IPS-18a (cell line): Measurements from ENCODE around the gene MLLT3.

Experiments used
- H3K27ac ChIP-seq: one replicate; pipeline ENCODE4 v1.5.1; 2013; ENCODE audit warnings: low read length
- H3K27me3 ChIP-seq: one replicate; pipeline ENCODE4 v1.6.1; 2013; ENCODE audit warnings: mild to moderate bottlenecking, low read length; ENCODE audit not compliant: control insufficient read depth, insufficient read depth
- H3K36me3 ChIP-seq: one replicate; pipeline ENCODE4 v1.6.1; 2013; ENCODE audit warnings: low read depth, low read length; ENCODE audit not compliant: control insufficient read depth
- H3K4me1 ChIP-seq: one replicate; pipeline ENCODE4 v1.6.1; 2013; ENCODE audit warnings: low read depth, low read length; ENCODE audit not compliant: control insufficient read depth
- H3K4me3 ChIP-seq: one replicate; pipeline ENCODE4 v1.5.1; 2013; ENCODE audit warnings: low read length
- H3K9ac ChIP-seq: one replicate; pipeline ENCODE4 v1.6.1; 2013; ENCODE audit warnings: mild to moderate bottlenecking, low read length, moderate library complexity
- H3K9me3 ChIP-seq: one replicate; pipeline ENCODE4 v1.6.1; 2013; ENCODE audit warnings: low read depth, low read length; ENCODE audit not compliant: control insufficient read depth

The MLLT3 gene

GRCh38 chr9:20363233-20363632, 259.1 kb downstream of the MLLT3 start:
- H3K36me3 ChIP-seq = no peaks in the 10 kb centered on the region
- H3K27me3 ChIP-seq = no peaks in the 10 kb centered on the region
- H3K27ac ChIP-seq = no peak overlapping the region
- peaks cover 6% of the 10 kb centered on the region for H3K4me1 ChIP-seq
- H3K4me3 ChIP-seq = no peak overlapping the region
- no peak overlapping the region for H3K9ac ChIP-seq
- no peaks in the 10 kb centered on the region for H3K9me3 ChIP-seq

DNA sequence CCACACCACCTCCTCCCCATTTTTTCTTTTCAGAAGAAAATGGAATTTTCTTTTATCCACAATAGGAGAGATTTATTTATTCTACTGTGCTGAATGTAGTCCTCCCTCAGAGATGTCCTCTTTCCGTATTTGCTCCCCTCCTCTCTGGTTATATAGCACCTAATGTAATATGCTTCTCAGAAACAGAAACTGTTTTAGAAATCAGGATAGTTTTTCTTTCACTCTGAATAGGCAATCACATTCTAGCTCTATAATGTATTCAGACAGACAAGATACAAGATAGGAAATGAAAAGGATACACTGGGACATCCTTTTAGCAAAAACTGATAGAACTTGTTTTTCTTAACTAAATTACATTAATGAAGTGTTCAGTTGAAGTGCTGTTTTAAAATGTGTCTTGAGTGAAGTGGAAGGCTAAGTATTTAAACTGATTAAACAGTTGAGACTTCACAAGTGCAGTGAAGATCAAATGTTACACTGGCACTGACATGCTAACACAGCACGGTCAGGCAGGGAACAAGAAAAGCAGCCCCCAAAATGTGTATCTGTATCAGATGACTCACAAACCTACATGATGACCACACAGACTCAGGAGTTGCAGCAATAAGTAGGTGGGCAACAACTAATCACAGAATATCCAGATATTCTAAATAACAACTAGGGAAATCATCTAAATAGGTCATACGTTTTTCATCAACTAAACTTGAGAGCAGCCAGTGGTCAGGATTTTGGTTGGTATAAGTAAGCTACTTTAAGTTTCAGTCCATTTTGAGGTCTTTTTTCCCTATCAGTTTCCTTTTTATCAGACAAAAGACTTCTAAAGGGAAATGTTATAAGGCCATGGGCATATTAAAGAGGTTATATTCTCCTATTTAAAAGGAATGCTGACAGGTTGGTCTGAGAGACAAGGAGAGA, 260.4 kb downstream of the MLLT3 start:
- H3K9ac ChIP-seq = no peak overlapping the region
- H3K4me3 ChIP-seq = no peak overlapping the region
- H3K27me3 ChIP-seq = no peaks in the 10 kb centered on the region
- H3K36me3 ChIP-seq = no peaks in the 10 kb centered on the region
- no peak overlapping the region for H3K27ac ChIP-seq
- H3K9me3 ChIP-seq = no peaks in the 10 kb centered on the region
- H3K4me1 ChIP-seq = peaks cover 11% of the 10 kb centered on the region

DNA sequence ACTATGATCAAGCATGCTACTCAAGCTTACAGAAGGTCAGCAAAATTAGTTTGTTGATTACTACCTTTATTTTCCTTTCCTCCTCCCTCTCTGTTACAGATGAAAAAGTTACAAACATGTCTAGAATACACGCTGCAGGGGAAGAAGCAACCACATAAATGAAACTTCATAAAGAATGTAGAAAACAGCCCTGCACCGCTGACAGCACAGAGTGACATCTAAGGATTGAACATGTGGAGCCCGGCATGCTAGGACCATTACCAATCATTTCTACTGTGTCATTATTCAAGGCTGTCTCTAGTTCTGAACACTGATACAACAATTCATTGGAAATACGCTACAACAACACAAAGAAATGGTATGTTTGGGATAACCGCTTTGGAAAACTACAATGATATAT, 261.1 kb downstream of the MLLT3 start:
- no peak overlapping the region for H3K27ac ChIP-seq
- H3K9me3 ChIP-seq = no peaks in the 10 kb centered on the region
- H3K27me3 ChIP-seq = no peaks in the 10 kb centered on the region
- no peaks in the 10 kb centered on the region for H3K36me3 ChIP-seq
- H3K9ac ChIP-seq = no peak overlapping the region
- H3K4me1 ChIP-seq = peaks cover 17% of the 10 kb centered on the region
- no peak overlapping the region for H3K4me3 ChIP-seq

DNA sequence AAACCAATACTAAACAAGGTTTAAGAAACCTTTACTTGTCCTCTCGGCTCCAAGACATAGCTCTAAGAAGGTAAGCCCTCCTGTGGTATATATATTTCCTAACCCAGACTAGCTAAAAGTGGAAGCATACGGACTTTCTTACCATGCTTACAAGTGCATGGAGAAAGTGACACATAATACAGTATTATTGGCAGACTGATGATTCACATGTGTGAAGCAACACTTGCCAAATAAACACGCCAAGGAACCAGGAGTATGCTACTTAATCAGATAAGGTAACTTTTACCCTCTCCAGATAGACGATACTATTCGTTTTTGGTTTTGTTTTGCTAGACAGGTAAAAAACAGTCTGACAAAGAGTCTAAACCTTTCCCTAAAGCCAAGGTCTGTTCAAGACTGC, 264.1 kb downstream of the MLLT3 start:
- Histone ChIP-seq H3K4me1 (peaks cover 21% of the 10 kb centered on the region), H3K27ac (no peak overlapping the region), H3K9me3 (no peaks in the 10 kb centered on the region)

GRCh38 chr9:20357037-20357432, 265.3 kb downstream of the MLLT3 start:
- Histone ChIP-seq H3K36me3 (no peaks in the 10 kb centered on the region), H3K9ac (no peak overlapping the region), H3K4me3 (peak overlapping the region; percentile 39), H3K27me3 (no peaks in the 10 kb centered on the region), H3K27ac (no peak overlapping the region), H3K4me1 (peaks cover 18% of the 10 kb centered on the region), H3K9me3 (no peaks in the 10 kb centered on the region)

More for the DNA sequence above, 264.1 kb downstream of the MLLT3 start:
- no peaks in the 10 kb centered on the region for H3K36me3 ChIP-seq
- no peaks in the 10 kb centered on the region for H3K27me3 ChIP-seq
- H3K4me3 ChIP-seq = no peak overlapping the region
- no peak overlapping the region for H3K9ac ChIP-seq

- no peaks in the 10 kb centered on the region for H3K9me3 ChIP-seq
- no peaks in the 10 kb centered on the region for H3K27me3 ChIP-seq
- peak overlapping the region; percentile 39 for H3K4me3 ChIP-seq
- no peak overlapping the region for H3K27ac ChIP-seq
- peak overlapping the region; percentile 4 for H3K9ac ChIP-seq
- H3K4me1 ChIP-seq = peaks cover 18% of the 10 kb centered on the region
- no peaks in the 10 kb centered on the region for H3K36me3 ChIP-seq
Observed at GRCh38 chr9:20356403-20357036, 265.8 kb downstream of the MLLT3 start.

- Histone ChIP-seq H3K4me1 (peaks cover 18% of the 10 kb centered on the region), H3K9me3 (no peaks in the 10 kb centered on the region), H3K4me3 (no peak overlapping the region), H3K27me3 (no peaks in the 10 kb centered on the region), H3K9ac (no peak overlapping the region), H3K27ac (no peak overlapping the region), H3K36me3 (no peaks in the 10 kb centered on the region)
Observed at GRCh38 chr9:20355022-20355421, 267.3 kb downstream of the MLLT3 start.

- no peaks in the 10 kb centered on the region for H3K36me3 ChIP-seq
- H3K9ac ChIP-seq = no peak overlapping the region
- no peak overlapping the region for H3K27ac ChIP-seq
- no peak overlapping the region for H3K4me3 ChIP-seq
- H3K27me3 ChIP-seq = no peaks in the 10 kb centered on the region
- peaks cover 15% of the 10 kb centered on the region for H3K4me1 ChIP-seq
- H3K9me3 ChIP-seq = no peaks in the 10 kb centered on the region
Observed at GRCh38 chr9:20353931-20354652, 268.2 kb downstream of the MLLT3 start.

GRCh38 chr9:20353524-20353923, 268.8 kb downstream of the MLLT3 start:
- H3K9ac ChIP-seq = no peak overlapping the region
- no peak overlapping the region for H3K4me3 ChIP-seq
- peaks cover 15% of the 10 kb centered on the region for H3K4me1 ChIP-seq
- H3K36me3 ChIP-seq = no peaks in the 10 kb centered on the region
- H3K9me3 ChIP-seq = no peaks in the 10 kb centered on the region
- H3K27me3 ChIP-seq = no peaks in the 10 kb centered on the region
- H3K27ac ChIP-seq = no peak overlapping the region

- Histone ChIP-seq H3K27me3 (no peaks in the 10 kb centered on the region), H3K9ac (no peak overlapping the region), H3K9me3 (no peaks in the 10 kb centered on the region), H3K27ac (no peak overlapping the region), H3K4me3 (no peak overlapping the region), H3K36me3 (no peaks in the 10 kb centered on the region), H3K4me1 (peaks cover 15% of the 10 kb centered on the region)
Observed at GRCh38 chr9:20352591-20352990, 269.7 kb downstream of the MLLT3 start.

DNA sequence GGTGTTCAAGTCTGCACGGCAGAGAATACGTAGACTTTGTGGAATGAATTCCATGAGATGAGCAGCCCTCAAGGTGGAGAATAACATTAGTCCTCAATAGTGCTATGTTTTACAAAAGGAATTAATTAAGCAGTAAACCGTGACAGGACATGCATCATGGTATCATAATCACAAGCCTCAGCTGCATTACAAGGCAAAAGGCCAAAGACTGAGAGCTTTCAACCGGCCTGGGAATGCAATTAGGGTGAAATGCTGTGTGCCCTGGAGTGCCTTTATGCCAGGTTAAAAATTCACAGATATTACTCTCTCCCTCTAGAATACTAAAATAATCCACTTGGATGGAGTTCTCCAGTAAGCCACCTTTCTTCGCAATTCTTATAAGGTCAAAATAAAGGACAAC, 270.6 kb downstream of the MLLT3 start:
- Histone ChIP-seq H3K9me3 (no peaks in the 10 kb centered on the region), H3K4me1 (peaks cover 8% of the 10 kb centered on the region), H3K9ac (no peak overlapping the region), H3K27me3 (no peaks in the 10 kb centered on the region), H3K4me3 (no peak overlapping the region), H3K36me3 (no peaks in the 10 kb centered on the region), H3K27ac (no peak overlapping the region)
